Hepatocyte (in vitro differentiated cells): Measurements from ENCODE around the gene CRYAA.

Source experiments
- EZH2 ChIP-seq: fragments of 200-600 bp; sonication (generic); IDR thresholded peaks from 2 replicates; pipeline ENCODE4 v1.6.1; 2016; ENCODE audit warnings: antibody characterized with exemption, mild to moderate bottlenecking, borderline replicate concordance
- EZH2phosphoT487 ChIP-seq: fragments of 200-600 bp; sonication (generic); IDR thresholded peaks from one replicate; pipeline ENCODE4 v1.6.1; 2018; ENCODE audit warnings: antibody characterized with exemption, mild to moderate bottlenecking, low read depth, moderate library complexity; ENCODE audit not compliant: unreplicated experiment, severe bottlenecking
- TF ChIP-seq, protein P1 (sequence below): fragments of 200-600 bp; sonication (generic); IDR thresholded peaks from 2 replicates; pipeline ENCODE4 v1.5.1; 2016; ENCODE audit warnings: antibody characterized with exemption, mild to moderate bottlenecking; ENCODE audit not compliant: poor library complexity

- TF ChIP-seq, protein P1, sequence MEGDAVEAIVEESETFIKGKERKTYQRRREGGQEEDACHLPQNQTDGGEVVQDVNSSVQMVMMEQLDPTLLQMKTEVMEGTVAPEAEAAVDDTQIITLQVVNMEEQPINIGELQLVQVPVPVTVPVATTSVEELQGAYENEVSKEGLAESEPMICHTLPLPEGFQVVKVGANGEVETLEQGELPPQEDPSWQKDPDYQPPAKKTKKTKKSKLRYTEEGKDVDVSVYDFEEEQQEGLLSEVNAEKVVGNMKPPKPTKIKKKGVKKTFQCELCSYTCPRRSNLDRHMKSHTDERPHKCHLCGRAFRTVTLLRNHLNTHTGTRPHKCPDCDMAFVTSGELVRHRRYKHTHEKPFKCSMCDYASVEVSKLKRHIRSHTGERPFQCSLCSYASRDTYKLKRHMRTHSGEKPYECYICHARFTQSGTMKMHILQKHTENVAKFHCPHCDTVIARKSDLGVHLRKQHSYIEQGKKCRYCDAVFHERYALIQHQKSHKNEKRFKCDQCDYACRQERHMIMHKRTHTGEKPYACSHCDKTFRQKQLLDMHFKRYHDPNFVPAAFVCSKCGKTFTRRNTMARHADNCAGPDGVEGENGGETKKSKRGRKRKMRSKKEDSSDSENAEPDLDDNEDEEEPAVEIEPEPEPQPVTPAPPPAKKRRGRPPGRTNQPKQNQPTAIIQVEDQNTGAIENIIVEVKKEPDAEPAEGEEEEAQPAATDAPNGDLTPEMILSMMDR: no peak
- TF ChIP-seq EZH2phosphoT487: no peak
- no peak for TF ChIP-seq EZH2
Measured at GRCh38 chr21:43193088-43193650, 24.4 kb downstream of the CRYAA start.
